WTC11 (cell line): Measurements from ENCODE around the gene NPW. TPM values are rescaled to one million over a fixed set of nuclear protein-coding genes. Genes with fewer than 3 reads are reported as not detected.

Source experiments
- ATAC-seq: fragments of 200-7000 bp; cut with Tn5 transposase; 2 replicates; pipeline ENCODE4 v1.10.0; 2021; ENCODE audit warnings: mild to moderate bottlenecking, moderate library complexity
- CTCF ChIA-PET: fragments of 300-600 bp; sonication (Branson Sonifier 250); formaldehyde crosslinking; loops from one replicate; lab custom pipeline; 2021; ENCODE audit warnings: antibody characterized with exemption; lab: Charles Lee
- POLR2A ChIA-PET: fragments of 350-600 bp; sonication (Branson Sonifier 250); formaldehyde crosslinking; loops from one replicate; lab custom pipeline; 2021; ENCODE audit warnings: antibody characterized with exemption; lab: Charles Lee
- DNase-seq: peaks from one replicate; pipeline ENCODE4 v3.0.0; 2021; ENCODE audit warnings: low spot score
- H3K27ac Mint-ChIP-seq: 2 replicates; pipeline ENCODE4 v1.8.0; 2021; ENCODE audit warnings: mixed read lengths
- H3K27me3 Mint-ChIP-seq: 2 replicates; pipeline ENCODE4 v1.8.0; 2021; ENCODE audit warnings: low read depth, mild to moderate bottlenecking, moderate library complexity, mixed read lengths
- H3K36me3 Mint-ChIP-seq: 2 replicates; pipeline ENCODE4 v1.8.0; 2021; ENCODE audit warnings: mixed read lengths
- H3K4me1 Mint-ChIP-seq: 2 replicates; pipeline ENCODE4 v1.8.0; 2022; ENCODE audit warnings: mixed read lengths
- H3K4me3 Mint-ChIP-seq: 2 replicates; pipeline ENCODE4 v1.8.0; 2021; ENCODE audit warnings: mild to moderate bottlenecking, moderate library complexity, mixed read lengths
- H3K9me3 Mint-ChIP-seq: 2 replicates; pipeline ENCODE4 v1.8.0; 2021; ENCODE audit warnings: mixed read lengths
- AFF4 ChIP-seq: sonication (generic); formaldehyde crosslinking; IDR thresholded peaks from 2 replicates; pipeline ENCODE4 v1.8.1; 2023; ENCODE audit warnings: mild to moderate bottlenecking, missing genetic modification reagents, borderline replicate concordance
- AR ChIP-seq: fragments of 250-450 bp; sonication (Bioruptor Pico); IDR thresholded peaks from 2 replicates; pipeline ENCODE4 v1.9.0; 2021; ENCODE audit warnings: mild to moderate bottlenecking
- ARID4B ChIP-seq: sonication (generic); formaldehyde crosslinking; IDR thresholded peaks from 2 replicates; pipeline ENCODE4 v1.8.0; 2023; ENCODE audit warnings: missing genetic modification reagents, mild to moderate bottlenecking, borderline replicate concordance
- ELF4 ChIP-seq: sonication (generic); formaldehyde crosslinking; IDR thresholded peaks from 2 replicates; pipeline ENCODE4 v1.8.1; 2022; ENCODE audit warnings: low read depth, mild to moderate bottlenecking, moderate library complexity, missing genetic modification reagents
- ETV6 ChIP-seq: sonication (generic); formaldehyde crosslinking; IDR thresholded peaks from 2 replicates; pipeline ENCODE4 v1.8.1; 2022; ENCODE audit warnings: mild to moderate bottlenecking, missing genetic modification reagents
- GRHL2 ChIP-seq: fragments of 250-450 bp; sonication (Bioruptor Pico); IDR thresholded peaks from 2 replicates; pipeline ENCODE4 v1.8.0; 2022; ENCODE audit warnings: mild to moderate bottlenecking, moderate library complexity; ENCODE audit not compliant: insufficient replicate concordance, severe bottlenecking
- GTF2I ChIP-seq: fragments of 250-450 bp; sonication (Bioruptor Pico); conservative IDR thresholded peaks from 2 replicates; pipeline ENCODE4 v1.4.0; 2021; ENCODE audit warnings: mild to moderate bottlenecking
- HMGXB4 ChIP-seq: sonication (generic); formaldehyde crosslinking; IDR thresholded peaks from 2 replicates; pipeline ENCODE4 v1.8.1; 2023; ENCODE audit warnings: mild to moderate bottlenecking, moderate library complexity, missing genetic modification reagents
- KAT7 ChIP-seq: sonication (generic); formaldehyde crosslinking; IDR thresholded peaks from 2 replicates; pipeline ENCODE4 v1.8.1; 2023; ENCODE audit warnings: missing genetic modification reagents, mild to moderate bottlenecking, borderline replicate concordance
- MAX ChIP-seq: sonication (generic); formaldehyde crosslinking; IDR thresholded peaks from 2 replicates; pipeline ENCODE4 v1.8.0; 2022; ENCODE audit warnings: mild to moderate bottlenecking, missing genetic modification reagents
- MXD4 ChIP-seq: fragments of 250-450 bp; sonication (Bioruptor Pico); IDR thresholded peaks from 2 replicates; pipeline ENCODE4 v1.8.0; 2021; ENCODE audit warnings: mild to moderate bottlenecking, moderate library complexity, borderline replicate concordance
- MYBL2 ChIP-seq: sonication (generic); formaldehyde crosslinking; IDR thresholded peaks from 2 replicates; pipeline ENCODE4 v1.8.1; 2023; ENCODE audit warnings: mild to moderate bottlenecking, moderate library complexity, missing genetic modification reagents
- NFATC4 ChIP-seq: fragments of 250-450 bp; sonication (Bioruptor Pico); IDR thresholded peaks from 2 replicates; pipeline ENCODE4 v1.9.0; 2021; ENCODE audit warnings: mild to moderate bottlenecking
- NR1H2 ChIP-seq: sonication (generic); formaldehyde crosslinking; IDR thresholded peaks from 2 replicates; pipeline ENCODE4 v1.9.0; 2021; ENCODE audit warnings: mild to moderate bottlenecking, moderate library complexity, missing genetic modification reagents
- OVOL2 ChIP-seq: fragments of 250-450 bp; sonication (Bioruptor Pico); IDR thresholded peaks from 2 replicates; pipeline ENCODE4 v1.9.0; 2021; ENCODE audit warnings: mild to moderate bottlenecking, borderline replicate concordance
- SMAD4 ChIP-seq: sonication (generic); formaldehyde crosslinking; IDR thresholded peaks from 2 replicates; pipeline ENCODE4 v1.8.0; 2022; ENCODE audit warnings: mild to moderate bottlenecking, missing genetic modification reagents
- SOX15 ChIP-seq: fragments of 250-450 bp; sonication (Bioruptor Pico); IDR thresholded peaks from 2 replicates; pipeline ENCODE4 v1.9.0; 2021; ENCODE audit warnings: mild to moderate bottlenecking
- SP1 ChIP-seq: sonication (generic); formaldehyde crosslinking; conservative IDR thresholded peaks from 2 replicates; pipeline ENCODE4 v1.8.1; 2022; ENCODE audit warnings: missing genetic modification reagents
- TEAD4 ChIP-seq: sonication (generic); formaldehyde crosslinking; IDR thresholded peaks from 2 replicates; pipeline ENCODE4 v1.8.0; 2022; ENCODE audit warnings: mild to moderate bottlenecking, missing genetic modification reagents
- TP53 ChIP-seq: sonication (generic); formaldehyde crosslinking; IDR thresholded peaks from 2 replicates; pipeline ENCODE4 v1.8.1; 2023; ENCODE audit warnings: mild to moderate bottlenecking, missing genetic modification reagents
- ZNF263 ChIP-seq: sonication (generic); formaldehyde crosslinking; IDR thresholded peaks from 2 replicates; pipeline ENCODE4 v1.8.1; 2022; ENCODE audit warnings: low read depth, mild to moderate bottlenecking, moderate library complexity, missing genetic modification reagents
- total RNA-seq: library from RNA; stranded (reverse); gene quantifications from 3 replicates; pipeline ENCODE4 v1.2.3, GENCODE V29; 2021

The NPW gene
- total RNA-seq, 1 experiment from 2014 or later = 15.2 TPM

- TF ChIP-seq SMAD4 (CRISPR knock-in tag) (no peak), HMGXB4 (CRISPR knock-in tag) (no peak), MXD4 (CRISPR knock-in tag) (no peak), TP53 (CRISPR knock-in tag) (no peak), MAX (CRISPR knock-in tag) (no peak), ARID4B (CRISPR knock-in tag) (0 out of 2 replicates have a peak, but pooled peaks have one; percentile 5), NR1H2 (CRISPR knock-in tag) (no peak)
- no peaks in the 10 kb centered on the region for H3K9me3 Mint-ChIP-seq
- peak overlapping the region; percentile 91 for H3K4me3 Mint-ChIP-seq
- no peak overlapping the region for H3K27ac Mint-ChIP-seq
- H3K27me3 Mint-ChIP-seq = no peaks in the 10 kb centered on the region
- no peak for DNase-seq
- CTCF ChIA-PET = interaction anchor here (0.6 to 3.6 kb wide), 19 partner anchors 8 to 265 kb away, joined by 3 to 27 read pairs (median 3); partner anchors contain the start of genes NPW, NUBP2, PKD1 and RPS2
- H3K36me3 Mint-ChIP-seq = peaks cover 3% of the 10 kb centered on the region; the same call in 1 of the 2 replicates
- POLR2A ChIA-PET = interaction anchor here (0.8 to 1.3 kb wide), 4 partner anchors 43 to 107 kb away, joined by 3 to 4 read pairs (median 4); partner anchors contain the start of genes TBL3 and TRAF7
- peak; percentile 11 for ATAC-seq
- H3K4me1 Mint-ChIP-seq = peaks cover 10% of the 10 kb centered on the region
These were observed 28.5 kb downstream of the NPW start for GRCh38 chr16:2048116-2048543.

- ChIA-PET POLR2A (no interaction called here), CTCF (no interaction called here)
- no peak for ATAC-seq
- TF ChIP-seq AFF4 (CRISPR knock-in tag) (no peak), GRHL2 (CRISPR knock-in tag) (no peak), TP53 (CRISPR knock-in tag) (no peak), SP1 (no peak), ETV6 (CRISPR knock-in tag) (no peak), GTF2I (CRISPR knock-in tag) (no peak), MYBL2 (CRISPR knock-in tag) (no peak), TEAD4 (CRISPR knock-in tag) (no peak), SOX15 (CRISPR knock-in tag) (no peak), KAT7 (no peak), ZNF263 (CRISPR knock-in tag) (no peak), ELF4 (CRISPR knock-in tag) (no peak), NFATC4 (CRISPR knock-in tag) (no peak), OVOL2 (no peak), AR (CRISPR knock-in tag) (no peak)
These were observed 33.6 kb downstream of the NPW start for GRCh38 chr16:2053211-2053610.

More at GRCh38 chr16:2053211-2053610, 33.6 kb downstream of the NPW start:
- Mint-ChIP-seq H3K9me3 (no peaks in the 10 kb centered on the region), H3K36me3 (peaks cover 3% of the 10 kb centered on the region; the same call in 1 of the 2 replicates), H3K4me1 (peaks cover 6% of the 10 kb centered on the region; the same call in 1 of the 2 replicates), H3K27me3 (no peaks in the 10 kb centered on the region), H3K27ac (no peak overlapping the region), H3K4me3 (no peak overlapping the region)
- DNase-seq = no peak
